ENCODE data around the gene PAXX.
"Not testable (repeated sequence)": the region's sequence is repeated elsewhere in the genome, so short reads cannot be mapped to it uniquely, and the experiment has no call there.

PAXX gene

GRCh38 chr9:137002646-137003041, 10.4 kb downstream of the PAXX start:
- no peak for DNase-seq (ENCODE audit: low spot score)

- not testable (repeated sequence) for DNase-seq (ENCODE audit: low spot score)
Observed at GRCh38 chr9:137004285-137004684, 12.1 kb downstream of the PAXX start.

DNA sequence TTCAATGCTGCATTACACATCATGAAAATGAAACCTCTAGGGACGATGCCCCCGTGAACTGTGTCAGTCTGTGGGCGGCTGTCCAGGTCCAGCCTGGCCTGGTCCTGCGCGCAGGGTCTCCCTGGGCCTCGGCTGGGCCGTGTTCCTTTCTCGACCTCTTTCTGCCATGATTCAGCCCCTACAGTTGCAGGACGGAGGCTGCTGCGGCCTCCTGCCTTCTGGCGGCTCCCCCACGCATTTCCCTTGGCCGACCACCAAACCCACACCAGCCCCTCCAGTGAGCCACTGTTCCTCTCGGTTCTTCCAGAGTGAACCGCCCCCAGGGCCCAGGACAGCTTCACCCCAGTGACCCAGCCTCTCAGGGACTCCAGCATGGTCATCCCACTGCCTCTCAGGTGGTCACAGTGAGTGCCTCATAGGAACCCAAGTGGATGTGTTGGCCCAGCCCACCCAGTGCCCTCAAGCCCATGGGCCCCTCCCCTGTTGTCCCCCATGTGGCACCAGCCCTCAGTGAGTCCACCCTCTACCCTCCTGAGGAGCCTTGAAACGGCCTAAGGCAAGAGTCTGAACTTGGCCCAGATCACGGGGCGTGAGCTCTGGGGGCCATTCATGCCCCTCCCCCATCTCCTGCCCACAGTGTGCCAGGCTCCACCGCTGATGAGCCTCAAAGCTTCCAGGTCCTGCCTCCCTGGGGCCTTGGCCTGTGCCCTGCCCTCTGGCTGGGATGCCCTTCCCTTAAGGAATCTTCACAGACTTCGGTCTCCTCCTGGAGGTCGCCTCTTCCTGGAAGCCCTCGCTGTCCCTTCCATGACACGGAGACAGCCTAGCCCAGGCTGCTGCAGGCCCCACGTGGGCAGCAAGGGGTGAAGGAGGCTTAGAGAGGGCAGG, 14.1 kb downstream of the PAXX start:
- DNase-seq (ENCODE audit: low spot score) = no peak

DNA sequence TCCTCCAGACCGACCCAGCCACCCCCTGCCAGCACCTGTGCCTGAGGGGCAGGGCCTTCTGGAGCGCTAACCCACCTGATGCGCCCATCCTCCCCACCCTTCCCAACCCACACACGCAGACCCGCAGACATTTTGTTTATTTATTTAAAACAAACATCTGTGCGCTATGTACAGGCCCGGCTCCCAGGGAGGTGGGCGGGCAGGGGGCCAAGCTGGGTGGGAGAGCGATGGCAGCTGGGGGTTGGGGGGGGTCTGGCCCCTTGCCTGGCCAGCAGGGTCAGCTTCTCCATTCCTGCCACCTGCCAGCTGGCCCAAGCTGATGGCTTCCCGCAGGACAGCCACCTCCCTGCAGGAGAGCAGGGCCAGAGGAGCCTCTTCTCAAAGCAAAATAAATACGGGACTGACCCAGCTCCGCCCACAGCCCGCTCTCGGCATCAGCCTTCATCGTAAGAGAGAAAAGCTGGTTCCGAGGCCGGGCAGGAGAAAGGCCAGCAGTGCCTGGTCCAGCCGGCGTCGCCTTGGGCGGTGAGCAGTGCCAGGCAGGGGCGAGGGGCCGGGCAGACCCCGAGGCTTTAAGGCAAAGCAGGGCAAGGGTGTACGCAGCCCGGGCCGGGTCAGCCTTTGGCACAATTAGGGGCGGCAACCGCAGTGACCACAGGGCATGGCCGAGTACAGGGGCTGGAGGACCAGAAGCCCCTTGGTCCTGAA, 15.0 kb downstream of the PAXX start:
- DNase-seq (ENCODE audit: low spot score) = no peak

DNA sequence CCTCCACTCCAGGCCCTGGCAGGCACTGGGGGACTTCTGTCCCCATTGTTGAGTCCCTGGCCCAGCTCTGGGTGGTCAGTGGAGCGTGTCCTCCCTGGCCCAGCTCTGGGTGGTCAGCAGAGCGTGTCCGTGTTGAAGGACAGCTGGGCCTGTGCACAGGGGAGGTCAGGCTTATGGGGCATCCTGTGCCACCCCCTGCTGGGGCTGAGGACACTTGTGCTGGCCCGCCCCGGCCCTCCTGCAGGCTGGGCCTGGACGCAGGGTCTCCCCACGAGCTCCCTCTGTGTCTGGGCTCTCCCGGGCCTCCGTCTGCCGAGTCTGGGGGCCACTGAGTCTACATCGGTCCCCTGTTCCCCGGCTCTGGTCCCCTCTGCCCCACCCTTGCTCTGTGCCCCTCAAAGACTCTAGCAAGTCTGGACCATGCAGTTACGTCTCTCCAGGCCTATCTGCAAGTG, 15.6 kb downstream of the PAXX start:
- DNase-seq (ENCODE audit: low spot score) = no peak

DNA sequence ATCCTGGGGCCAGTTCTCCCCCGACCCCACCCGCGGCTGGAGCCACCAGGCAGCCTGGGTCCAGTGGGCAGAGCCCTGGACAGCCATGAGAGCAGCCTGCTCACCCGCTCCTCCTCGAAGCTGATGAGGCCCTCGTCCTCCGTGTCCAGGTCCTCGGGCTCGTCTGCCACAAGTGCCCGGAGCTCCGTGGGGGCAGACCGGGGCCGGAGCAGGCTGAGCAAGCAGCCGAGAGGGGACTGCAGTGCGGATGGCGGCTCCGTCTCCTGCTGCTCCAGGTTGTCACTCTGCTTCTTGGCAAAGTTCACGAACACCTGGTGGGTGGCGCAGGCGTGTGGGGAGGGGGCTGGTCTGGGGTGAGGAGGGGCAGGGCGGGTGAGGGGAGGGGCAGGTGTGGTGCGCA, 16.1 kb downstream of the PAXX start:
- DNase-seq (ENCODE audit: low spot score) = no peak

DNA sequence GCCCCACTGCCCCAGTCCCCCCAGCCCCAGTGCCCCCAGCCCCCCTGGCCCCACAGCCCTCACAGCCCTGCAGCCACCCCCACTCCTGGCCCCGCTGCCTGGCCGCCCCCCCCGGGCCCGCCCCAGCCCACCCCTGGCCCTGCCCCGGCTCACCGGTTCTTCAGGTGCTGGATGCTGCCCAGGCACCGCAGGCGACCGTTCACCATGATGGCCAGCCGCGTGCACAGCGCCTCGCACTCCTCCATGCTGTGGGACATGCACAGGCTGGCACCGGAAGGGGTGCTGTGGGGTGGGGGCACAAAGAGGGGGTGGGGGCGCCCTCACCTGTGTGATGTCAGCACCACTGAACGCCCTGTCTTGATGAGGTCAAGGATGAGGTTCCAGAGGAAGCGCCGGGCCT, 17.0 kb downstream of the PAXX start:
- no peak for DNase-seq (ENCODE audit: low spot score)

DNA sequence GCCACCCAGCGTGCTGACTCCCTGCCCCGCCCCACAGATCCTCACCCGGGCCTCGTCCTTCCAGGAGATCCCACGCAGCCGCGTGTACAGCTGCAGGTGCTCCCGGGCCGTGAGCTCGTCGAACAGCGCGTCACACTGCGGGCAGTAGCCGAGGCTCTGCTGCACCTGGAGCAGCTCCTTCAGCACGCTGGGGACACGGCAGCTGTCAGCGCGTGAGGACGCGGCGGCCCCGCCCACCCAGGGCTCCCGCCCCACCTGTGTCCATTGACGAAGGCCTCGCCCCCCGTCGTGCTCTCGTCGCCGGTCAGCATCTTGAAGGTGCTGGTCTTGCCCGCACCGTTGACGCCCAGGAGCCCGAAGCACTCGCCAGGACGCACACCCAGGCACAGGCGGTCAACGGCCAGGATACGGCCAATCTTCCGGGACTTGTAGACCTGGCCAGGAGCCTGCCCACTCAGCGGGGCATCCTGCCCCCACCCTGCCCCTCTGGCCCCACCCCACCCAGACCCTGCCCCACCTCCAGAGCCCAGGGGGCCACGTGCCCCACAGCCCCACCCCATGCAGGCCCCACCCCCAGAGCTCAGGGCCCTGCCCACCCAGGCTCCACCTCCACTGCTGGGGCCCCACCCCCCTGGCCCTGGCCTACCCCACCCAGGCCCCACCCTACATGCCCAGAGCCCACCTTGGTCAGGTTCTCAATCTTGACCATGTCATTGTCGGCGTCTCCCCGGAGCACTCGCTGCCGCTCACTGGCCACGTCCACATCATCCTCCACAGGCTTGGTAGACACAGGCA, 17.9 kb downstream of the PAXX start:
- no peak for DNase-seq (ENCODE audit: low spot score)

DNA sequence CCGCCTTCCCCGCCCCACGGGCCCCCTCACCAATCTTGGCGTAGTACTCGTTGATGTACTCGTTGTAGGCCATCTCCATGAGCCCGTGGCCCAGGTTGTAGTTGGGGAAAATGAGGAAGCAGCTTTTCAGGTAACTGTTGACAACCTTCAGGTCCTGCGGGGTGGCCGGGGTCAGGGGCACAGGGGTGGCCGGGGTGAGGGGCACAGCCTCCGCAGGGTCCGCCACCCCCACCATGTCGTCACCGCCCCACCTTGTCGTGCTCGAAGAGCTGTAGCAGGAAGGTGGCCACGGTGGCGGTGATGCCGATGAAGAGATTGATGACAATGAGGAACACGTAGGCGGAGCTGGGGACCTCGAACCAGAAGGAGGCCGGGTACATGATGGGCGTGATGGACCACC, 18.9 kb downstream of the PAXX start:
- no peak for DNase-seq (ENCODE audit: low spot score)

DNA sequence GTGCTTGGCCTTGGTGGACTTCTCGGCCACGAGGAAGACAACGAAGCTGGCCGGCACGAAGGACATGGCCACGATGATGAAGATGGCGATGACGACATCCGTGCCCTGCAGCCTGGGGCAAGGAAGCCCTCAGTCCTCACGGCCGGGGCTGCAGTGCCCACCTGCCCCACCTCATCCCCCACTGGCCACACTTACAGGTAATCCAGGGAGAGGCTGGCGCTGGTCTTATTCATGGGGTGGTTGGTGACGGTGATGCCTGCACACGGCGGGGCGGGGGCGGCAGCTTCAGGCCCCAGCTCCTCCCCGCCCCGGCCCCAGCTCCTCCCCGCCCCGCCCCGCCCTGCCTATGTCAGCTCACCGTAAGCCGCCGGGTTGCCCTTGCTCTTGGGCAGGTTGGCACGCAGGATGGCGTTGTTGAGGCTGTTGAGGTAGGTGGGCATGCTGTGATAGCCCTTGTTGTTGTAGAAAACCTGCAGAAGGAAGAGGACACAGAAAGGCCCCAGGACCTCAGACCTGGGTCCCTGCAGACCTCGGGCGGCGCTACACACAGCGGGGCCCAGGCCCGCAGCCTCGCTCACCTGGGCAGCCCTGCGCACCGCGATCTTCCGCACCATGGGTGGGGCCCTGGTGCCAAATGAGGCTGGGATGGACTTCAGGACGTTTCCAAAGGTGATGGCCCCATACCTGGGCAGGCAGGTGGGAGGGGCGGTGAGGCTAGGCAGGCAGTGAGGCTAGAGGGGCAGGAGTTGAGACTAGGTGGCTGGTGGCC, 19.9 kb downstream of the PAXX start:
- no peak for DNase-seq (ENCODE audit: low spot score)

GRCh38 chr9:137012694-137013570, 20.7 kb downstream of the PAXX start:
- no peak for DNase-seq (ENCODE audit: low spot score)

GRCh38 chr9:137013571-137013940, 21.3 kb downstream of the PAXX start:
- no peak for DNase-seq (ENCODE audit: low spot score)

DNA sequence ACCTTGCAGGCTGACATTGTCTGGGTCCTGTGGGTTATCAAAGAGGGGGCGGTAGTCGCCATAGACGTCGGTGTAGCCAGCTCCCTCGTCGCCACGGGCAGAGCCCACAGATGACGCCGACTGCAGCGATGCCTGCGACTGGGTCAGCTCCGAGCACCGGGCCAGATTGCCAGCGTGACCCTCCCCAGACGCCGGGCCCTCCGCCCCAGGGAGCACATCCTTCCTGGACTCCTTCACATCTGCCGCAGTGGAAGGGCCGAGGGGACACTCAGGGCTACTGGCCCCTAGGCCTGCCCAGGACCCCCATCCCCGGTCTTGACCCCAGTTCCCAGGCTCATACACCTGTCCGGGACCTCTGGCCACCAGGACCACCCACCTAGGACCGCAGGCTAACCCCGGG, 21.9 kb downstream of the PAXX start:
- no peak for DNase-seq (ENCODE audit: low spot score)

- DNase-seq (ENCODE audit: low spot score) = no peak
Observed at GRCh38 chr9:137014776-137015539, 22.7 kb downstream of the PAXX start.

- no peak for DNase-seq (ENCODE audit: low spot score)
Observed at GRCh38 chr9:137015540-137015930, 23.3 kb downstream of the PAXX start.

- no peak for DNase-seq (ENCODE audit: low spot score)
Observed at GRCh38 chr9:137015976-137016375, 23.8 kb downstream of the PAXX start.

DNA sequence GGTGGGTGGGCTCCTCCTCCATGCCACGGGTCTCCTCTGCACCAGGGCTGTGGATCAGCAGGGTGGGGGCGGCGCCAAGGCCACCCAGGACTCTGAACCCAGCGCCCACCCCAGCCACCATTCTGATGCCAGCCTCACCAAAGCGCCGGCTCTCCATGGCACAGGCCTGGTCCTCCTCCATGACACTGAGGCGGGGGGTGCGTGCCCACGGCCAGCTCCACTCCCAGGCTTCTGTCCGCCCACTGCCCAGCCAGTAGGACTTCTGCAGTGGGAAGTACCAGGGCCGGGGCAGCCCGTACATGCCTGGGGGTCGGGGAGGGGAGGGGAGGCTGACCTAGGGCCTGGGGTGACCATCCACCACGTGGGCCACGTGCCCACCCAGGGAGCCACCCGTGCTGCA, 24.2 kb downstream of the PAXX start:
- no peak for DNase-seq (ENCODE audit: low spot score)

DNA sequence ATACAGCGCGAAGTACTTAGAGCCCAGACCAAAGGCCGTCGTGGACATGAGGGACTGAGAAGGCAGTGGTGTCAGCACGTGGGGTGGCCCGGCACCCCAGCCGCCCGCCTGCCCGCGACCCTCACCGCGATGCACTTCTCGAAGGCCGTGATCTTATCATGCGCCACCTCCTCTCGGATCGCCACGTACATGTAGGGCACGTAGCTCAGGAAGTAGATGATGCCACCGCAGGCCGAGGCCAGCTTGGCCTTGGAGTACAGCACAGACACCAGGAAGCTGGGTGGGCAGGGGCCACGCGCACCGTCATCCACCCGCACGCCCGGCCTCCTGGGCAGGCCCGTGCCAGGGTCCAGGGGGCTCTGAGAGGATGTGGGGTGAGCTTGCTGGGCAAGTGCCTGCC, 24.8 kb downstream of the PAXX start:
- DNase-seq (ENCODE audit: low spot score) = no peak

GRCh38 chr9:137017791-137018497, 25.7 kb downstream of the PAXX start:
- DNase-seq (ENCODE audit: low spot score) = no peak
